K562 (cell line): ENCODE results near the gene TMEM187.

Source experiments
- BCL6 ChIP-seq: fragments of 250-450 bp; sonication (Bioruptor Pico); IDR thresholded peaks from 2 replicates; pipeline ENCODE4 v1.4.0; 2020
- CBX8 ChIP-seq: fragments of 200-600 bp; sonication (generic); IDR thresholded peaks from 2 replicates; pipeline ENCODE4 v1.6.1; 2012; ENCODE audit warnings: borderline replicate concordance, mixed run types, low read depth, mild to moderate bottlenecking, moderate library complexity, mixed read lengths, low read length, control low read depth, inconsistent platforms; ENCODE audit not compliant: poor library complexity, severe bottlenecking; ENCODE audit errors: extremely low read depth
- MAZ ChIP-seq, 2 experiments: fragments of 450-650 bp in 1 of 2; sonication (generic) in 1 of 2; formaldehyde crosslinking; IDR thresholded peaks in 1 of 2; conservative IDR thresholded peaks in 1 of 2; 2 replicates each; pipeline versions ENCODE4 v1.4.0 to v1.5.0; 2020; ENCODE audit warnings: mild to moderate bottlenecking in 1 of 2, missing genetic modification reagents in 1 of 2
- NFXL1 ChIP-seq: fragments of 450-650 bp; formaldehyde crosslinking; IDR thresholded peaks from 2 replicates; pipeline ENCODE4 v1.4.0; 2021; ENCODE audit warnings: mild to moderate bottlenecking

- TF ChIP-seq BCL6 (CRISPR knock-in tag) (no peak), NFXL1 (no peak), CBX8 (no peak), MAZ (CRISPR knock-in tag; conservative IDR thresholded peaks at IDR 0.05 in 1 of 2, IDR thresholded peaks at IDR 0.05 in 1 of 2) (no peak)
These were observed 40.2 kb upstream of the TMEM187 start for GRCh38 chrX:153932220-153932915.
